ENCODE data around the gene ARHGAP10. TPM values are rescaled to one million over a fixed set of nuclear protein-coding genes. Genes with fewer than 3 reads are reported as not detected.

Gene ARHGAP10
- 10 to 100 TPM; 18.7 to 21.8 (median 21.2) TPM for polyA plus RNA-seq (ENCODE audit: insufficient read length in 3 of 3)

GRCh38 chr4:147731580-147732517, at the start of gene ARHGAP10:
ARHGAP10 (plus strand) TSS chr4:147732088; CDS start chr4:147732302, 214 bp downstream.
- DNase-seq (ENCODE audit: low read depth in 3 of 3, low spot score in 2 of 3) = peak; percentile 48 to 58 (median 58)

DNA sequence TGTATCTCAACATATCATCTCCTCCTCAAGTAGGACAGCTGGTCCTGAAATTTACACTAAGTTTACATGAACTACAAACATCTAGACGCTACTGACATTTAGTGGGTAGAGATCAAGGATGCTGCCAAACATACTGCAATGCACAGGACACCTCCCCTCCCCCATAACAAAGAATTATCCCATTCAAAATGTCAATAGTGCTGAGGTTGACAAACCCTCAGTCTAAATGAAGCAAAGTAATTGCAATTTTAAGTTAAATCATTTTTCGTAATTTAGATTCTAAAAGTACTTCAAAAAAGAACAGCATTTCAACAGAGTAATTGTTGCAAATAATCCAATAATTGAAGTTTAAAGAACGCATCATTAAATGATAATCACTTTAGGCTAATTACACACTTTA, 49.1 kb upstream of the ARHGAP10 start:
- DNase-seq (ENCODE audit: low read depth in 3 of 3, low spot score in 2 of 3) = no peak

DNA sequence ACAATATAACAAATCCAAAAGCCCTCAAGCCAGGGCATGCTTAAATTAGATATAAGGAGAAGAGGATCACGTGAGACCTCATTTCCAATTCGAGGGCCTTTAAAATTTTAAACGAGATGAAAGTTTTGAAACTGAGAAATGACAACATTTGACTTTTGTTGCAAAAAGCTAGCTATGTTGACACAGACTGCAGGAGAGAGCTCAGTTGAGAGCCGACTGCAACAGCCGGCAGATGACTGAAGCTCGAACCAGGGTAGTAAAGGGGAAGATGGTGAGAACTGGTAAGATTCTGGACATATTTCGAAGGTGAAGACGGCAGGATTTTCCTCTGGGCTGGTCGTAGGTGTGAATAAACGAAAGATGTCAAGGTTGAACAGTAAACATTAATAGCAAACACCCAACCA, 48.7 kb upstream of the ARHGAP10 start:
- DNase-seq (ENCODE audit: low read depth in 3 of 3, low spot score in 2 of 3) = no peak

DNA sequence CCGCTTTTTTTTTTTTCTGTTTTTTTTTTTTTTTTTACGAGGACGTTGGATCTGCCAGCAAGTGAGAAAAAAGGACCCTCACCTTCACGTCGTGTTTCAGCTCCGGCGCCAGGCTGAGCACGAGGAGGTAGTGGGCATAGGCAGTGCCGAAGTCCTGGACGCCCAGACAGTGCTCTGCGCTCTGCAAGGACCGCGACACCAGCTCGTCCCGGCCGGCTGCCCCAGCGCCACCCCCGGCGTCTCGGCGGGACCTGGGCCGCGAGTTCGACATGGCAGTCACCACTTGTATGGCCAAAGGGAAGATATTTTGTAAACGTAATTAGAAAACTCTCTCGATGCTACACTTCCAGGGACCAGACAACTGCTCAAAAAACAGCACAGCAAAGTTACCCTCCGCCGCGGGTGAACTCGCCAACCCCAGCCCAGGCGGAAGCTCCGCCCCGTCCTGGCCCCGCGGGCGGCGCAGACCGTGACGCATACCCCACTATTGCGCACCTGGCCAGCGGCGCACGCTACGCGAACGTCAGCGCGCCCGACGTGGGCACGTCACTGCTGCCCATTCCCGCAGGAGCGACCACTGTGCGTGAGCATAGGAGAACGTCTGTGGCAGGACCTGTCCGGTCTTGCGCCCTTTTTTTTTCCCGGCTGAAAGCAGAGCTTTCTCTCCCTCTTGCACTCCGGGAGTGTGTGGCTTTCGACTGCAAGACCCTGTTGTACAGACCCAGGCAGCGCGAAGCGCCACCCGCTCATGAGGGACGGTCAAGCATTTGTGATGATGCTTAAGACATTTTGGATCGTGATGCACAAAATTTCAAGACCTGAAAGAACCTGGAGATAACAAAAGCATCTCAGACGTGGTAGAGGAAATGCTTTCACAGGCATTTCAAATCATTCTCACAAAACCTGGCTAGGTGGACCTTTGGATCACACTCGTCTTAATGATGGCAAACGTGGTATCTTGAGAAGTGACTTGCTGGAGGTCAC, 47.9 kb upstream of the ARHGAP10 start, which contains the start of gene PRMT9:
TSS of gene PRMT9 (minus strand) at position 447 of the 984 bp plus-strand sequence. CDS start at position 271, 176 bp downstream.
- peak; percentile 73 to 81 (median 76) for DNase-seq (ENCODE audit: low read depth in 3 of 3, low spot score in 2 of 3)

DNA sequence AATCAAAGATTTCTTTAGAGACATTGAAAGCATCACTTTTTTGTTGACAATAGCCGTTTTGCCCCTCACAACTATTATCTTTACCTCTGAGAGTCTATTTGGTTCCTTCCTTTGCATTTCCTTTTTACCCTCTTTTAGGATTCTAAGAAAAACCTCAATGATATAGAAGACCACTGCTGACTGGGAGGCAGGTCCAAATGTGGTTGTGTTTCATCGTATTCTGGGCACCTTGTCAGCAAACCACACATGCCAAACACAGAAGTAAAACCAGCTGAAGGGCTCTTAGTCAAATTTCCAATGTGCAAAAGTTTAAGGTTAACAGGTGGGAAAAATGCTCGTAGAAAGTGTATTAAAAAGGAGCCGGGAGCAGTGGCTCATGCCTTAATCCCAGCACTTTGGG, 42.8 kb upstream of the ARHGAP10 start:
- DNase-seq (ENCODE audit: low read depth in 3 of 3, low spot score in 2 of 3) = no peak

DNA sequence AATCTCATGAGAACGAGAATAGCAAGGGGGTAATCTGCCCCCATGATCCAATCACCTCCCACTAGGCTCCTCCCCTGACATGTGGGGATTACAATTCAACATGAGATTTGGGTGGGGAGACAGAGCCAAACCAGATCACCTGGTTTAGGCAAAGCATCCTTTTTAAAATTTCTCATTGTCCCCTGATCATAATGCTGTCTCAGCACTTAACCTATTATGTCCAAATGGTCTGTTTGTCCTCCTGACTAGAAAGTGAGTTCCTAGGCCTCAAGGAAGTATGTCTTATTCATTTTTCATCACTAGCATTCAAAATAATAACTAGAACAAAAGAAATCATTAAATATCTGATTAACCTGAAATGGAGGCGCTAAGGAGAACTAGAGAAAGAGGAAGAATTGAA, 40.1 kb upstream of the ARHGAP10 start:
- DNase-seq (ENCODE audit: low read depth in 3 of 3, low spot score in 2 of 3) = no peak

DNA sequence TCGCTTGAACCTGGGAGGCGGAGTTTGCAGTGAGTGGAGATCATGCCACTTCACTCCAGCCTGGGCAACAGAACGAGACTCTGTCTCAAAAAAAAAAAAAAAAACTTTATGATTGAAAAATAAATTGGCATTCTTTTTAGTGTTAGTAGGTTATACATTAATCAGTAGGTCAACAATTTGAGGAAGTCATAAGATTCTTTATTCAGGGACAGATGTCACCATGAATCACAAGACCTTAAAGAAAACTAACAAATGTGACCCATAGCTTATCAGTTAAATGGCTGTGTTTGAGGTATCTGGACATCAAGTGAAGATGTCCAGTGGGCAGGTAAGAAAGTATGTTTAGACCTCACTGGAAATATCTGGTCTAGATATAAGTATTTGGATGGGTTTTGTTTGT, 38.7 kb upstream of the ARHGAP10 start:
- DNase-seq (ENCODE audit: low read depth in 3 of 3, low spot score in 2 of 3) = no peak

- no peak for DNase-seq (ENCODE audit: low read depth in 3 of 3, low spot score in 2 of 3)
Measured at GRCh38 chr4:147696866-147697265, 35.0 kb upstream of the ARHGAP10 start.

DNA sequence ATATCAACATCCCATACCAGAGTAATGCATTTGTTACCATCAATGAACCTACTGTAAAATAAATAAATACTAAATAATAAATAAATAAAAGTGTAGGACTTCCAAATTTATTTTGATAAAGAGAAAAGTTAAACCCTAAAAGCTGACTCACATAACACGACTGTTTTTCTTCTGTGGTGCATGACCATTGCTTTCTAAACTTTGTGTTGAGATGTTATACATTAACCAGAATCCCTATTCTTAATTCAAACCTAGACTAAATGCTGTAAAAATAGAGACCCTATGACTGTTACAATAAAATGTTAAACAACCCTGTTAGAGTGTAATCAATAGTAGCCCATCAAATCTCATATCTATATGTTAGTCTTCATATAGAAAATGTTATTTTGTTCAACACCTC, 27.0 kb upstream of the ARHGAP10 start:
- DNase-seq (ENCODE audit: low read depth in 3 of 3, low spot score in 2 of 3) = no peak

GRCh38 chr4:147707892-147708672, 23.8 kb upstream of the ARHGAP10 start:
- no peak for DNase-seq (ENCODE audit: low read depth in 3 of 3, low spot score in 2 of 3)

- no peak for DNase-seq (ENCODE audit: low read depth in 3 of 3, low spot score in 2 of 3)
Measured at GRCh38 chr4:147709999-147710398, 21.9 kb upstream of the ARHGAP10 start.

- DNase-seq (ENCODE audit: low read depth in 3 of 3, low spot score in 2 of 3) = no peak
Measured at GRCh38 chr4:147714575-147715401, 17.1 kb upstream of the ARHGAP10 start.

- DNase-seq (ENCODE audit: low read depth in 3 of 3, low spot score in 2 of 3) = no peak
Measured at GRCh38 chr4:147717878-147718277, 14.0 kb upstream of the ARHGAP10 start.

DNA sequence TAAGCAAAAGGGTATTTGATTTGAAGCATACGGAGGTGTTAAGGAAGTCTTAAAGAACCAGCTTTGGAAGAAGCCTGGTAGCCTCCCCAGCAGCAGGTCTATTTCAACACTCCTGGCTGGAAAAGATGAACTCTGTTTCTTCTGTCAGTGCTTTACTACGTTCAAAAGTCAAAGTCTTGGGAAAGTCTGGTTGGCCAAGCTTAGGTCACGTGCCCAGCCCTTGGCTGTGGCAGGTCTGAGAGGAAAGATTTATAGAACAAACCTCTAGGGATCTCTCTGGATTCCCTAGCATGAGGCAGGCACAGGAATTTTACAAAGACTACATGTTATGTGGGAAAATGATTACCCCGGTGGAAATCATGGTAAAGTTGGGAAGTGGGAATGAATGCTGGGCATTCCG, 8.6 kb upstream of the ARHGAP10 start:
- DNase-seq (ENCODE audit: low read depth in 3 of 3, low spot score in 2 of 3) = no peak

DNA sequence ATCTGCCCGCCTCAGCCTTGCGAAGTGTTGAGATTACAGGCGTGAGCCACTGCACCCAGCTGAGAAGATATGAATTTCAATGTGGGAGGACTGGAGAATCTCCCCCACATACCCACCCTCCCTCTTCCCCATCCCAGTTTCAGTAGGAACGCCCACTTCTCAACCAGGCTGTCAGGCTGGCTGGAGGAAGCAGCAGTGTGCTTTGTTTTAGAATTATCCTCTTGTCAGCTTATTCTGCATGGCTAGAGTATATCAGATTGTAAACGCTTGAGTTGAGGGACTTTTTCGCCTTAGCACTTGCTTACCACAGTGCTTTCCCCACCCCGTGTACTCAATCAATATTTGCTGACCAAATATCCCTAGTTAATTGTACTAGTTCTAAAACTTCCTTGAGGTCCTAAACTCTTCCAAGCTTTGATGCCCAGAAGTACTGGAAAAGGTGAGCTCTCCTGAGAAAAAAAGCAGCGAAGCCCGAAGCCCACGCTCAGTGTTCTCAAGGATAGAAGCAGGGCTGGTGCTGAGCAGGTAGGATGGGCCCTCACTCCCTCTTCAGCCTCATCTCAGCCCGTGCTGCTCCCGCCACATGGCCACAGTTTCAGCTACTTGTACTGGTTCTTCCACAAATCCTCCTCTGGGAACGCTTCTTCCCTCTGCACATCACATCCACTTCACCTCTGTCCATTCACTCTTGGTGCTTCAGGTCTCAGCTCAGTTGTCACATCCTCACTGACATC, 7.3 kb upstream of the ARHGAP10 start:
- DNase-seq (ENCODE audit: low read depth in 3 of 3, low spot score in 2 of 3) = no peak

DNA sequence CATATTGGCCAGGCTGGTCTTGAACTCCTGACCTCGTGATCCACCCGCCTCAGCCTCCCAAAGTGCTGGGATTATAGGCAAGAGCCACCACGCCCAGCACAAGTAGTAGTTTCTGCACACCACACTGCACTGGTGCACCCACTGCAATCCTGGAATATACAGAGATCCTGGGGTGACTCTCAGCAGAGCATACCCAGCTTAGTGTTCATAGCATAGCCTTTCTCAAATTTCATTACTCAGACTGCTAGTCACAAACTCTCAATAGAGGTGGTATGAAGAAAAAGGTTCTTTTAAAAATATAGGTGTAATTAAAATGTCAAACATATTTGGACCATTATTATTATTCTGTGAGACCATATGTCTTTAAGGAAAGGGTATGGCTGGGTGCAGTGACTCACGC, 6.2 kb upstream of the ARHGAP10 start:
- no peak for DNase-seq (ENCODE audit: low read depth in 3 of 3, low spot score in 2 of 3)

DNA sequence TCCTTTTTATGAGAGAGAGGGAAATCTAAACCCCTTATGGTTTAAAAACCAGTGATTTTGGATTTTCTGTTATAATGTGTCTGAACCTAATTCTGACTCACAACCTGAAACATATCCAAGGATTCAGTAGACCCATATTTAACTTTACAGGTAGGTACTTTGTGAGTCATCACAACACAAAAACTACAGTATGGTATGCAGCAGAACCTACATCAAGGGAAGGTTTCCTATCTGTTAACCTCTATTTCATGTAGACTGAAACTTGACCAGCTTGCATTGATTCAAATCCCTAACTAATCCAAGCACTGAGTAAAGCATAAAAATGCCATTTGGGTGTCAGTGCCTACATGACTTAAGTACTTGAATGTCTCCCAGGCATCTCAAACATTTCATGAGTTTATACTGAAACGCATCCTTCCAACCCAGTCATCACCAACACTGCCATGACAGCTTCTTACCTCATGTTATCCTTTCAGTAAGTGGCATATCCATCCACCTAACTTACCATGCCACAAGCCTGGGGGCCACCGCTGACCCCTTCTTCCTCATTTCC, 4.3 kb upstream of the ARHGAP10 start:
- DNase-seq (ENCODE audit: low read depth in 3 of 3, low spot score in 2 of 3) = no peak

DNA sequence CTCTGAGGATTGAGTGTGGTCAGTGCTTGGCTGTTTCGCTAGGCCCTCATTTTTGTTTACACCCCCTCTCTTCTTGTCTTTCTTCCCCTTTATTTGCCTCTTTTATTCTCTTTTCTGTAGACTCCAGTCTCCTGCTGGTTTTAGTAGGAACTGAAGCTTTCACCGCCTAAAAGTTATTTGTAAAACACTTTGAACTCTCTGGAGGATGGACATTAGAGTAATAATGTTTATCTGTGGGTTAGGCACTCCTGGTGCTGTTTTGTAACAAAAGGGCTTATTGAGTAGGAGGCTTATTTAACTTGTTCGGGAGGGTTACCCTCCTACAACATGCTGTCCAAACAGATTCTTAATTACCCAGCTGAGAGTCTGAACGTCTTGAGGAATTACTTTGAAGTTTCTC, 1.6 kb upstream of the ARHGAP10 start:
- DNase-seq (ENCODE audit: low read depth in 3 of 3, low spot score in 2 of 3) = no peak

Data from right renal cortex interstitium (tissue), 3 donors.